ENCODE data around the gene FLOT1.

DNA sequence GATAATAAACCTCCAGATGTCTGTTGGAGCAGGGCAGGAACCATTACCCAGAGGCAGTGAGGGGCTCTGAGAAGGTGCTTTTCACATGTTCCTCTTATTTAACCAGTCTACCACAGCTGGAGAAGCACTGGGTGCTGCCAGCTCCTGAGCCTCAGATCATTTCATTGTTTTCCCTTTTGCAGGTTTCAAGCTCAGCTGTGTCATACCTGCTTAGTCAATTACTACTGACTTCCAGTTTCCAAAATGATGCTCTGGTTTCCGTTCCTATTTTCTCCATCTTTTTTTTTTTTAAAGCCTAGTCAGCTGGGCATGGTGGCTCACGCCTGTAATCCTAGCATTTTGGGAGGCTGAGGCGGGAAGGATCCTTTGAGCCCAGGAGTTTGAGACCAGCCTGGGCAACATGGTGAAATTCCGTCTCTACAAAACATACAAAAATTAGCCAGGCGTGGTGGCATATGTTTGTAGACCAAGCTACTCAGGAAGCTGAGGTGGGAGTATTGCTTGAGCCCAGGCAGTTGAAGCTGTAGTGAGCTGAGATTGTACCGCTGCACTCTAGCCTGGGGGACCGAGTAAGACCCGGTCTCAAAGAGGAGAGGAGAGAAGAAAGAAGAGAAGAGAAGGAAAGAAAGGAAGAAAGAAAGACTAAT lies 6.7 kb downstream of the FLOT1 start:
- TF ChIP-seq, protein P1, sequence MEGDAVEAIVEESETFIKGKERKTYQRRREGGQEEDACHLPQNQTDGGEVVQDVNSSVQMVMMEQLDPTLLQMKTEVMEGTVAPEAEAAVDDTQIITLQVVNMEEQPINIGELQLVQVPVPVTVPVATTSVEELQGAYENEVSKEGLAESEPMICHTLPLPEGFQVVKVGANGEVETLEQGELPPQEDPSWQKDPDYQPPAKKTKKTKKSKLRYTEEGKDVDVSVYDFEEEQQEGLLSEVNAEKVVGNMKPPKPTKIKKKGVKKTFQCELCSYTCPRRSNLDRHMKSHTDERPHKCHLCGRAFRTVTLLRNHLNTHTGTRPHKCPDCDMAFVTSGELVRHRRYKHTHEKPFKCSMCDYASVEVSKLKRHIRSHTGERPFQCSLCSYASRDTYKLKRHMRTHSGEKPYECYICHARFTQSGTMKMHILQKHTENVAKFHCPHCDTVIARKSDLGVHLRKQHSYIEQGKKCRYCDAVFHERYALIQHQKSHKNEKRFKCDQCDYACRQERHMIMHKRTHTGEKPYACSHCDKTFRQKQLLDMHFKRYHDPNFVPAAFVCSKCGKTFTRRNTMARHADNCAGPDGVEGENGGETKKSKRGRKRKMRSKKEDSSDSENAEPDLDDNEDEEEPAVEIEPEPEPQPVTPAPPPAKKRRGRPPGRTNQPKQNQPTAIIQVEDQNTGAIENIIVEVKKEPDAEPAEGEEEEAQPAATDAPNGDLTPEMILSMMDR (conservative IDR thresholded peaks at IDR 0.05; ENCODE audit: low read length), result no peak
- TF ChIP-seq EZH2phosphoT487 (IDR thresholded peaks at IDR 0.05; ENCODE audit: borderline replicate concordance, low read depth, low read length), result no peak
